Ascending aorta (tissue), 2 donors: Measurements from ENCODE around the gene OR2V2. TPM values are rescaled to one million over a fixed set of nuclear protein-coding genes. Genes with fewer than 3 reads are reported as not detected.
A peak's percentile ranks its signal among the peaks of the same experiment; 100 is the strongest.
"Not testable (repeated sequence)": the region's sequence is repeated elsewhere in the genome, so short reads cannot be mapped to it uniquely, and the experiment has no call there.

Experiments
- DNase-seq, 2 donors: peaks; one replicate each; pipeline ENCODE4 v3.0.0-alpha.2; 2019; ENCODE audit warnings: low spot score in 2 of 2
- H3K27ac ChIP-seq, 2 donors: fragments of 200-600 bp; sonication (generic); one replicate each; pipeline ENCODE4 v1.5.1; 2016 to 2017; ENCODE audit warnings: mild to moderate bottlenecking in 1 of 2
- H3K27me3 ChIP-seq: fragments of 200-600 bp; sonication (generic); one replicate; pipeline ENCODE4 v1.5.1; 2017
- H3K36me3 ChIP-seq, 2 donors: fragments of 200-600 bp; sonication (generic); one replicate each; pipeline ENCODE4 v1.5.1; 2016
- H3K4me1 ChIP-seq, 2 donors: fragments of 200-600 bp; sonication (generic); one replicate each; pipeline ENCODE4 v1.5.1; 2016 to 2017; ENCODE audit warnings: mild to moderate bottlenecking in 1 of 2
- H3K4me3 ChIP-seq, 2 donors: fragments of 200-600 bp; sonication (generic); one replicate each; pipeline ENCODE4 v1.5.1; 2016 to 2017; ENCODE audit warnings: mild to moderate bottlenecking in 1 of 2
- H3K9me3 ChIP-seq, 2 donors: fragments of 200-600 bp; sonication (generic); one replicate each; pipeline ENCODE4 v1.5.1; 2016
- intact Hi-C: fragments of 100-400 bp; cut with DNase I; formaldehyde crosslinking; loops from one replicate; pipeline ENCODE4 v1.15.1; 2023
- total RNA-seq: library from RNA; depleted of rRNA; stranded (reverse); fragments of >200 nt; gene quantifications from one replicate; pipeline ENCODE4 v1.1.0, GENCODE V29; 2016
- TF ChIP-seq, protein P1 (sequence below), 3 experiments: fragments of 200-600 bp in 2 of 3; fragments of 450-650 bp in 1 of 3; sonication (generic) in 2 of 3; IDR thresholded peaks; one replicate each; pipeline ENCODE4 v1.5.1; 2016 to 2019; ENCODE audit warnings: antibody characterized with exemption in 3 of 3, mild to moderate bottlenecking in 1 of 3, moderate library complexity in 1 of 3

The OR2V2 gene
- total RNA-seq, 1 donor from 2014 or later: not detected

DNA sequence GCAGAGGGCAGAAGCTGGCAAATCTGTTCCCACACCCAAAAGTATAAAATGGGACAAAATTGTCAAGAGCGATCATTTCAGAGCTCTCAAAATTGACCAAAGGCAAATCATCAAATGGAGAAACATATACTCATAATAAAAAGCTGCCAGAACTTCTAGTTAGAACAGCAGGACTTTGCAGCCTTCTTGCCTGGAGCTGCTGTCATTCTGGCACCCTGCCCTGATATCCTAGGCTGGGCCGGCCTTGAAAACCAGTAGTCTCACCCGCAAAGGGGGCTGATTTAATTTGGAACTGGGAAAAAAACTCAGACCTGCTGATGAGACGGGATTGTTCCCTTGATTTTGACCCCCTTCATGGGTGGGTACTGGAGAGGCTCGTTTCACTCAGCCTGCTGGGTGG is 34.9 kb upstream of the OR2V2 start:
- intact Hi-C loops: no loop called here
- Histone ChIP-seq H3K9me3 (peaks cover 0 to 5% of the 10 kb centered on the region in 2 donors), H3K27ac (no peak overlapping the region), H3K27me3 (peaks cover 3% of the 10 kb centered on the region), H3K36me3 (no peaks in the 10 kb centered on the region), H3K4me3 (no peak overlapping the region), H3K4me1 (no peaks in the 10 kb centered on the region)
- TF ChIP-seq, protein P1, sequence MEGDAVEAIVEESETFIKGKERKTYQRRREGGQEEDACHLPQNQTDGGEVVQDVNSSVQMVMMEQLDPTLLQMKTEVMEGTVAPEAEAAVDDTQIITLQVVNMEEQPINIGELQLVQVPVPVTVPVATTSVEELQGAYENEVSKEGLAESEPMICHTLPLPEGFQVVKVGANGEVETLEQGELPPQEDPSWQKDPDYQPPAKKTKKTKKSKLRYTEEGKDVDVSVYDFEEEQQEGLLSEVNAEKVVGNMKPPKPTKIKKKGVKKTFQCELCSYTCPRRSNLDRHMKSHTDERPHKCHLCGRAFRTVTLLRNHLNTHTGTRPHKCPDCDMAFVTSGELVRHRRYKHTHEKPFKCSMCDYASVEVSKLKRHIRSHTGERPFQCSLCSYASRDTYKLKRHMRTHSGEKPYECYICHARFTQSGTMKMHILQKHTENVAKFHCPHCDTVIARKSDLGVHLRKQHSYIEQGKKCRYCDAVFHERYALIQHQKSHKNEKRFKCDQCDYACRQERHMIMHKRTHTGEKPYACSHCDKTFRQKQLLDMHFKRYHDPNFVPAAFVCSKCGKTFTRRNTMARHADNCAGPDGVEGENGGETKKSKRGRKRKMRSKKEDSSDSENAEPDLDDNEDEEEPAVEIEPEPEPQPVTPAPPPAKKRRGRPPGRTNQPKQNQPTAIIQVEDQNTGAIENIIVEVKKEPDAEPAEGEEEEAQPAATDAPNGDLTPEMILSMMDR (IDR thresholded peaks at IDR 0.05): no peak
- peak in 1 of 2 donors; percentile 19 for DNase-seq

DNA sequence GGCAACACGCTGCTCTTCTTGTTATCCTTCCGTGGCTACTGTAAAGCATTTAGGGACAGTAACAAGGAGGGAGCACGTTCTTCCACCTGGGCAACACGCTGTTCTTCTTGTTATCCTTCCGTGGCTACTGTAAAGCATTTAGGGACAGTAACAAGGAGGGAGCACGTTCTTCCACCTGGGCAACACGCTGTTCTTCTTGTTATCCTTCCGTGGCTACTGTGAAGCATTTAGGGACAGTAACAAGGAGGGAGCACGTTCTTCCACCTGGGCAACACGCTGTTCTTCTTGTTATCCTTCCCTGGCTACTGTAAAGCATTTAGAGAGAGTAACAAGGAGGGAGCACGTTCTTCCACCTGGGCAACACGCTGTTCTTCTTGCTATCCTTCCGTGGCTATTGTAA is 33.8 kb upstream of the OR2V2 start:
- H3K27me3 ChIP-seq, H3K27ac ChIP-seq, H3K4me1 ChIP-seq, H3K4me3 ChIP-seq, DNase-seq, H3K9me3 ChIP-seq, intact Hi-C loops, H3K36me3 ChIP-seq: not testable (repeated sequence)

DNA sequence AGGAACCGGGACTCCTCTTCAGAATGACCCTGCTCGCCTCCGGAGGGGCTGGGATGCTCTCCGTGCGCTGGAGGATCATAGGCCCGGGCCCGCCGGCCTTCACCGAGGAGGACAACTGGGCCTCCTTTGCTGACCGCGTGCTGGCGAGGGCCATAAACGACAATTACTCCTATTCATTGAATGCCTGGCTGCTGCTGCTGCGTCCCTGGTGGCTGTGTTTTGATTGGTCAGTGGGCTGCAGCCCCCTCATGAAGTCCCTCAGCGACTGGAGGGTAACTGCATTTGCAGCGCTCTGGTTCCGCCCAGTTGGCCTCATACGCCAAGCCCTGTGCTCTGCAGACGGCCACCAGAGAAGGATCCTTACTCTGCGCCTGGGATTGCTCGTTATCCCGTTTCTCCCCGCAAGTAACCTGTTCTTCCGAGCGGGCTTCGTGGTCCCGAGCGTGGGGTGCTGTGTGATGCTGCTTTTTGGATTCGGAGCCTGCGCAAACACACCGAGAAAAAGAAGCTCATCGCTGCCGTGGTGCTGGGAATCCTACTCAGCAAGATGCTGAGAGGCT is 33.0 kb upstream of the OR2V2 start:
- intact Hi-C loops: no loop called here
- H3K9me3 ChIP-seq: peaks cover 0 to 5% of the 10 kb centered on the region in 2 donors
- H3K27me3 ChIP-seq: peaks cover 3% of the 10 kb centered on the region
- H3K27ac ChIP-seq: no peak overlapping the region
- DNase-seq: peak in 1 of 2 donors; percentile 24
- peak overlapping the region in 1 of 2 donors; percentile 30 for H3K4me3 ChIP-seq
- no peaks in the 10 kb centered on the region for H3K4me1 ChIP-seq
- no peaks in the 10 kb centered on the region for H3K36me3 ChIP-seq
- TF ChIP-seq, protein P1 (IDR thresholded peaks at IDR 0.05): no peak

DNA sequence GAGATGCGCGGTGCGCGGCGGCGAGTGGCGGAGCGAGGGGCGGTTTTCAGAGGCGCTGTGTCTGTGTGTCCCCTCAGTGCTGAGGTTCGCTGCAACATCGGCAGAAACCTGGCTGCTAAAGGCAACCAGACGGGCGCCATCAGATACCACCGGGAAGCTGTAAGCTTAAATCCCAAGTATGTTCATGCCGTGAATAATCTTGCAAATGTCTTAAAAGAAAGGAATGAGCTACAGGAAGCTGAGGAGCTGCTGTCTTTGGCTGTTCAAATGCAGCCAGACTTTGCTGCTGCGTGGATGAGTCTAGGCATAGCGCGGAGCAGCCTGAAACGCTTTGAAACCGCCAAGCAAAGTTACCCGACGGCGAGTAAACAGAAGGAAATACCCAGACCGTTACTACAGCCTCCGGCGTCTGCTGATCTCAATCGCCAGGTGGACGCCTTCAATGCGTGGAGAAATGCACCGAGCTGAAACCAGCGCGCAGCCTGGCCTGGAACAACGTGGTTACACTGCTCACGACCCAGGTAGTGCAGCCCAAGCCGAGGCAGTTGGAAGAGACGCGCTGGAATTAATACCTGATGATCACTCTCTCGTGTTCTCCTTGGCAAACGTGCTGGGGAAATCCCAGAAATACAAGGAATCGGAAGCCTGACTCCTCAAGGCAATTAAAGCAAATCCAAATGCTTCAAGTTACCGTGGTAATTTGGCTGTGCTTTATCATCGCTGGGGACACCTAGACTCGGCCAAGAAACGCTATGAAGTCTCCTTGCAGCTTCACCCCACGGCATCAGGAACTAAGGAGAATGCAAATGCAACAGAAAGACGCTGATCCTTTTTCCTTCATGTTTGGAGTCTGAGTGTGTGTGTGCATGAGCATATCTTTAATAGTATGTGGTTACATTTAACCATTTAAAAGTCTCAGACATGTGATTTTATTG is 32.3 kb upstream of the OR2V2 start:
- Histone ChIP-seq H3K27ac (no peak overlapping the region), H3K9me3 (peaks cover 0 to 5% of the 10 kb centered on the region in 2 donors), H3K36me3 (no peaks in the 10 kb centered on the region), H3K4me1 (no peaks in the 10 kb centered on the region), H3K4me3 (peak overlapping the region in 1 of 2 donors; percentile 30), H3K27me3 (peaks cover 3% of the 10 kb centered on the region)
- intact Hi-C loops: no loop called here
- TF ChIP-seq, protein P1 (IDR thresholded peaks at IDR 0.05): no peak
- peak in 1 of 2 donors; percentile 51 for DNase-seq

DNA sequence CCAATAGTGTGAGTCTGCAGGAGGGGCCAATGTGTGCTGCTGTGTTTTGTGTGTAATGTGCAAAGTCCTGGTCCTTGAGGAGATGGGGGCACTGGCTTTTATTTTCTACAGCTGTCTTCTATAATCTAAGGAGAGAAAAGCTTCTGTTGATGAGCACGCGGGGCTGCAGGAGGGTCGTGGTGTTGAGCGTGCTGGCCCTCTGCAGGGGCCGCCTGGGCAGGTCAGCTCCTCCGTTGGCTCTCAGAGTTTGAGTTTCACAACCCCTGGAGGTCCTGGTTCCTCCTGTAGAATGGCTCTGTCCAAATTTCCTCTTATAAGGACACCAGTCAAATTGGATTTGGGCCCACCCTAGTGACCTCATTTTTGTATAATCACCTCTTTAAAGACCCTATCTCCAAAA is 29.0 kb upstream of the OR2V2 start:
- no peaks in the 10 kb centered on the region for H3K36me3 ChIP-seq
- H3K27me3 ChIP-seq: peaks cover 3% of the 10 kb centered on the region
- peaks cover 0 to 5% of the 10 kb centered on the region in 2 donors for H3K9me3 ChIP-seq
- no peak overlapping the region for H3K27ac ChIP-seq
- intact Hi-C loops: no loop called here
- no peak overlapping the region for H3K4me3 ChIP-seq
- TF ChIP-seq, protein P1 (IDR thresholded peaks at IDR 0.05): no peak
- DNase-seq: no peak
- no peaks in the 10 kb centered on the region for H3K4me1 ChIP-seq

DNA sequence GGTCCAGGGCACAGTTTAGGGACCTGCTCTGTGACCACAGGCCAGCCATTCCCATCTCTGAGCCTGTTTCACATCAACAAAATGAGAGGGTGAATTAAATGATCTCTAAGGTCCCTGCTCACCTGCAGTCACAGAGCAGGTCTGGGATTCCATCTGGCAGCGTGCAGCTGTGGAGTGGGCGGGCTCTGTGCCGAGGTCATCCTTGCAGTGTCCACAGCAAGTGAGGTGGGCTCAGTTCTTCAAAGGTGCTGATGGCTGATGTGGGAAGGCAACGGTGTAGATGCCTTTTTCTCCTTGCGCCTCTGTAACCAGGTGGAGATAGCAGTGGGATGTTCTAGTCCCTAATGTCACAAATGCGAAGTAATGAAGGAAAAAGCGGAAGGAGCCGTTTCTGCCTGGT is 28.3 kb upstream of the OR2V2 start:
- no peak for DNase-seq
- Histone ChIP-seq H3K27me3 (peaks cover 3% of the 10 kb centered on the region), H3K27ac (no peak overlapping the region), H3K4me1 (no peaks in the 10 kb centered on the region), H3K36me3 (no peaks in the 10 kb centered on the region), H3K4me3 (no peak overlapping the region), H3K9me3 (peaks cover 0 to 4% of the 10 kb centered on the region in 2 donors)
- intact Hi-C loops: no loop called here
- TF ChIP-seq, protein P1 (IDR thresholded peaks at IDR 0.05): no peak
